ENCODE data around the gene RNF44.

The RNF44 gene

GRCh38 chr5:176497852-176498251 lies 39.4 kb downstream of the RNF44 start:
- H3K4me1 ChIP-seq (ENCODE audit: control insufficient read depth, low read depth, low read length) = no peaks in the 10 kb centered on the region
- no peak overlapping the region for H3K56ac ChIP-seq (ENCODE audit: low read length)
- no peak overlapping the region for H3K4ac ChIP-seq (ENCODE audit: low read depth, low read length)
- H3K27ac ChIP-seq (ENCODE audit: low read depth, low read length) = no peak overlapping the region
- H3K4me3 ChIP-seq (ENCODE audit: low read length) = no peak overlapping the region
- H3K18ac ChIP-seq (ENCODE audit: low read length) = no peak overlapping the region
- H3K27me3 ChIP-seq (ENCODE audit: insufficient read depth, low read length, poor library complexity) = no peaks in the 10 kb centered on the region
- no peak overlapping the region for H4K8ac ChIP-seq (ENCODE audit: low read depth, low read length)
- no peak overlapping the region for H3K9ac ChIP-seq (ENCODE audit: low read length)
- no peak overlapping the region for H2BK5ac ChIP-seq (ENCODE audit: low read length)
- H2BK120ac ChIP-seq (ENCODE audit: low read depth, low read length) = no peak overlapping the region
- peaks cover 13% of the 10 kb centered on the region for H3K36me3 ChIP-seq (ENCODE audit: control insufficient read depth, insufficient read depth, low read length)
- H3K23ac ChIP-seq (ENCODE audit: low read length) = no peak overlapping the region
- H3K79me2 ChIP-seq (ENCODE audit: control insufficient read depth, insufficient read depth, low read length) = no peaks in the 10 kb centered on the region
- H2AK5ac ChIP-seq (ENCODE audit: low read length) = no peak overlapping the region
- H3K79me1 ChIP-seq (ENCODE audit: low read length) = no peaks in the 10 kb centered on the region
- H3K4me2 ChIP-seq (ENCODE audit: low read length) = no peak overlapping the region
- DNase-seq = no peak
- H2BK15ac ChIP-seq (replicated peaks; ENCODE audit: low read depth) = no peak overlapping the region
- no CpG with 5 or more reads among the region's 9 CpGs for WGBS (ENCODE audit: extremely low coverage, insufficient coverage, low lambda C conversion rate)
- no peak overlapping the region for H4K5ac ChIP-seq (ENCODE audit: low read length)

- no peak overlapping the region for H3K27ac ChIP-seq (ENCODE audit: low read depth, low read length)
- H3K18ac ChIP-seq (ENCODE audit: low read length) = no peak overlapping the region
- peaks cover 10% of the 10 kb centered on the region for H3K36me3 ChIP-seq (ENCODE audit: control insufficient read depth, insufficient read depth, low read length)
- no peak overlapping the region for H3K4ac ChIP-seq (ENCODE audit: low read depth, low read length)
- H2AK5ac ChIP-seq (ENCODE audit: low read length) = no peak overlapping the region
- no CpG with 5 or more reads among the region's 3 CpGs for WGBS (ENCODE audit: extremely low coverage, insufficient coverage, low lambda C conversion rate)
- H3K9ac ChIP-seq (ENCODE audit: low read length) = no peak overlapping the region
- H3K23ac ChIP-seq (ENCODE audit: low read length) = no peak overlapping the region
- H3K79me1 ChIP-seq (ENCODE audit: low read length) = no peaks in the 10 kb centered on the region
- no peaks in the 10 kb centered on the region for H3K79me2 ChIP-seq (ENCODE audit: control insufficient read depth, insufficient read depth, low read length)
- no peaks in the 10 kb centered on the region for H3K4me1 ChIP-seq (ENCODE audit: control insufficient read depth, low read depth, low read length)
- no peak overlapping the region for H2BK120ac ChIP-seq (ENCODE audit: low read depth, low read length)
- no peak overlapping the region for H2BK5ac ChIP-seq (ENCODE audit: low read length)
- H3K27me3 ChIP-seq (ENCODE audit: insufficient read depth, low read length, poor library complexity) = no peaks in the 10 kb centered on the region
- H3K4me3 ChIP-seq (ENCODE audit: low read length) = no peak overlapping the region
- H2BK15ac ChIP-seq (replicated peaks; ENCODE audit: low read depth) = no peak overlapping the region
- H3K4me2 ChIP-seq (ENCODE audit: low read length) = no peak overlapping the region
- no peak overlapping the region for H4K8ac ChIP-seq (ENCODE audit: low read depth, low read length)
- H4K5ac ChIP-seq (ENCODE audit: low read length) = no peak overlapping the region
- no peak overlapping the region for H3K56ac ChIP-seq (ENCODE audit: low read length)
- DNase-seq = no peak
Observed at GRCh38 chr5:176492431-176492830, 44.8 kb downstream of the RNF44 start.

GRCh38 chr5:176491901-176492300 lies 45.3 kb downstream of the RNF44 start:
- Histone ChIP-seq H2BK5ac (ENCODE audit: low read length) (no peak overlapping the region), H4K5ac (ENCODE audit: low read length) (no peak overlapping the region), H3K56ac (ENCODE audit: low read length) (no peak overlapping the region), H3K9ac (ENCODE audit: low read length) (no peak overlapping the region), H3K79me2 (ENCODE audit: control insufficient read depth, insufficient read depth, low read length) (no peaks in the 10 kb centered on the region), H2AK5ac (ENCODE audit: low read length) (no peak overlapping the region), H3K4ac (ENCODE audit: low read depth, low read length) (no peak overlapping the region), H3K36me3 (ENCODE audit: control insufficient read depth, insufficient read depth, low read length) (peaks cover 10% of the 10 kb centered on the region), H3K18ac (ENCODE audit: low read length) (no peak overlapping the region), H3K4me3 (ENCODE audit: low read length) (no peak overlapping the region), H3K27ac (ENCODE audit: low read depth, low read length) (no peak overlapping the region), H2BK15ac (replicated peaks; ENCODE audit: low read depth) (no peak overlapping the region), H3K4me1 (ENCODE audit: control insufficient read depth, low read depth, low read length) (no peaks in the 10 kb centered on the region), H3K4me2 (ENCODE audit: low read length) (no peak overlapping the region), H2BK120ac (ENCODE audit: low read depth, low read length) (no peak overlapping the region), H4K8ac (ENCODE audit: low read depth, low read length) (no peak overlapping the region), H3K27me3 (ENCODE audit: insufficient read depth, low read length, poor library complexity) (no peaks in the 10 kb centered on the region), H3K23ac (ENCODE audit: low read length) (no peak overlapping the region), H3K79me1 (ENCODE audit: low read length) (no peaks in the 10 kb centered on the region)
- no CpG with 5 or more reads among the region's 8 CpGs for WGBS (ENCODE audit: extremely low coverage, insufficient coverage, low lambda C conversion rate)
- DNase-seq = no peak

GRCh38 chr5:176491101-176491502 lies 46.1 kb downstream of the RNF44 start:
- H3K79me2 ChIP-seq (ENCODE audit: control insufficient read depth, insufficient read depth, low read length) = no peaks in the 10 kb centered on the region
- H3K4me2 ChIP-seq (ENCODE audit: low read length) = no peak overlapping the region
- no peak overlapping the region for H2BK5ac ChIP-seq (ENCODE audit: low read length)
- H3K23ac ChIP-seq (ENCODE audit: low read length) = no peak overlapping the region
- peaks cover 8% of the 10 kb centered on the region for H3K36me3 ChIP-seq (ENCODE audit: control insufficient read depth, insufficient read depth, low read length)
- H3K4ac ChIP-seq (ENCODE audit: low read depth, low read length) = no peak overlapping the region
- no peak overlapping the region for H3K27ac ChIP-seq (ENCODE audit: low read depth, low read length)
- no peak overlapping the region for H3K4me3 ChIP-seq (ENCODE audit: low read length)
- no peak overlapping the region for H2BK120ac ChIP-seq (ENCODE audit: low read depth, low read length)
- no peak overlapping the region for H2AK5ac ChIP-seq (ENCODE audit: low read length)
- WGBS (ENCODE audit: extremely low coverage, insufficient coverage, low lambda C conversion rate) = no CpG with 5 or more reads among the region's 3 CpGs
- no peaks in the 10 kb centered on the region for H3K4me1 ChIP-seq (ENCODE audit: control insufficient read depth, low read depth, low read length)
- H3K79me1 ChIP-seq (ENCODE audit: low read length) = peaks cover under 1% of the 10 kb centered on the region
- H3K56ac ChIP-seq (ENCODE audit: low read length) = no peak overlapping the region
- no peak for DNase-seq
- no peak overlapping the region for H3K18ac ChIP-seq (ENCODE audit: low read length)
- H4K8ac ChIP-seq (ENCODE audit: low read depth, low read length) = no peak overlapping the region
- no peak overlapping the region for H4K5ac ChIP-seq (ENCODE audit: low read length)
- no peaks in the 10 kb centered on the region for H3K27me3 ChIP-seq (ENCODE audit: insufficient read depth, low read length, poor library complexity)
- no peak overlapping the region for H3K9ac ChIP-seq (ENCODE audit: low read length)
- no peak overlapping the region for H2BK15ac ChIP-seq (replicated peaks; ENCODE audit: low read depth)

GRCh38 chr5:176490301-176490700 lies 46.9 kb downstream of the RNF44 start:
- peaks cover 5% of the 10 kb centered on the region for H3K79me1 ChIP-seq (ENCODE audit: low read length)
- no peak overlapping the region for H3K9ac ChIP-seq (ENCODE audit: low read length)
- H3K4ac ChIP-seq (ENCODE audit: low read depth, low read length) = no peak overlapping the region
- H3K27ac ChIP-seq (ENCODE audit: low read depth, low read length) = no peak overlapping the region
- H2BK5ac ChIP-seq (ENCODE audit: low read length) = no peak overlapping the region
- no peaks in the 10 kb centered on the region for H3K4me1 ChIP-seq (ENCODE audit: control insufficient read depth, low read depth, low read length)
- no peak overlapping the region for H4K5ac ChIP-seq (ENCODE audit: low read length)
- H3K36me3 ChIP-seq (ENCODE audit: control insufficient read depth, insufficient read depth, low read length) = peaks cover 11% of the 10 kb centered on the region
- H2BK120ac ChIP-seq (ENCODE audit: low read depth, low read length) = no peak overlapping the region
- no peaks in the 10 kb centered on the region for H3K27me3 ChIP-seq (ENCODE audit: insufficient read depth, low read length, poor library complexity)
- WGBS (ENCODE audit: extremely low coverage, insufficient coverage, low lambda C conversion rate) = no CpG with 5 or more reads among the region's 1 CpG
- H3K23ac ChIP-seq (ENCODE audit: low read length) = no peak overlapping the region
- no peak overlapping the region for H3K56ac ChIP-seq (ENCODE audit: low read length)
- H2BK15ac ChIP-seq (replicated peaks; ENCODE audit: low read depth) = no peak overlapping the region
- no peak overlapping the region for H2AK5ac ChIP-seq (ENCODE audit: low read length)
- no peak for DNase-seq
- no peak overlapping the region for H4K8ac ChIP-seq (ENCODE audit: low read depth, low read length)
- H3K79me2 ChIP-seq (ENCODE audit: control insufficient read depth, insufficient read depth, low read length) = no peaks in the 10 kb centered on the region
- no peak overlapping the region for H3K18ac ChIP-seq (ENCODE audit: low read length)
- no peak overlapping the region for H3K4me2 ChIP-seq (ENCODE audit: low read length)
- H3K4me3 ChIP-seq (ENCODE audit: low read length) = no peak overlapping the region

- H3K23ac ChIP-seq (ENCODE audit: low read length) = no peak overlapping the region
- no peak overlapping the region for H2BK120ac ChIP-seq (ENCODE audit: low read depth, low read length)
- no peak overlapping the region for H4K5ac ChIP-seq (ENCODE audit: low read length)
- H3K79me1 ChIP-seq (ENCODE audit: low read length) = peaks cover 5% of the 10 kb centered on the region
- no peaks in the 10 kb centered on the region for H3K27me3 ChIP-seq (ENCODE audit: insufficient read depth, low read length, poor library complexity)
- no peak overlapping the region for H4K8ac ChIP-seq (ENCODE audit: low read depth, low read length)
- no peaks in the 10 kb centered on the region for H3K4me1 ChIP-seq (ENCODE audit: control insufficient read depth, low read depth, low read length)
- peaks cover 11% of the 10 kb centered on the region for H3K36me3 ChIP-seq (ENCODE audit: control insufficient read depth, insufficient read depth, low read length)
- H3K27ac ChIP-seq (ENCODE audit: low read depth, low read length) = no peak overlapping the region
- WGBS (ENCODE audit: extremely low coverage, insufficient coverage, low lambda C conversion rate) = no CpG with 5 or more reads among the region's 1 CpG
- H2BK15ac ChIP-seq (replicated peaks; ENCODE audit: low read depth) = no peak overlapping the region
- H3K4me3 ChIP-seq (ENCODE audit: low read length) = no peak overlapping the region
- H3K9ac ChIP-seq (ENCODE audit: low read length) = no peak overlapping the region
- no peak overlapping the region for H2BK5ac ChIP-seq (ENCODE audit: low read length)
- no peak overlapping the region for H2AK5ac ChIP-seq (ENCODE audit: low read length)
- H3K4me2 ChIP-seq (ENCODE audit: low read length) = no peak overlapping the region
- no peak overlapping the region for H3K18ac ChIP-seq (ENCODE audit: low read length)
- H3K79me2 ChIP-seq (ENCODE audit: control insufficient read depth, insufficient read depth, low read length) = no peaks in the 10 kb centered on the region
- DNase-seq = no peak
- H3K56ac ChIP-seq (ENCODE audit: low read length) = no peak overlapping the region
- no peak overlapping the region for H3K4ac ChIP-seq (ENCODE audit: low read depth, low read length)
Observed at GRCh38 chr5:176489077-176489476, 48.1 kb downstream of the RNF44 start.

All from mesendoderm (in vitro differentiated cells).